AG10803 (cell line): ENCODE measurements around the gene ANKRD1.

Source experiments
- DNase-seq: peaks from one replicate; pipeline ENCODE4 v3.0.0; 2010; ENCODE audit warnings: low read depth
- H3K4me3 ChIP-seq: 2 replicates; pipeline ENCODE4 v1.5.1; 2011; ENCODE audit warnings: mild to moderate bottlenecking, low read length, control low read depth
- TF ChIP-seq, protein P1 (sequence below): conservative IDR thresholded peaks from 2 replicates; pipeline ENCODE4 v1.5.1; 2011; ENCODE audit warnings: mild to moderate bottlenecking, low read length, control low read depth, inconsistent platforms

ANKRD1 gene

GRCh38 chr10:90925079-90926029, 4.5 kb upstream of the ANKRD1 start:
- TF ChIP-seq, protein P1, sequence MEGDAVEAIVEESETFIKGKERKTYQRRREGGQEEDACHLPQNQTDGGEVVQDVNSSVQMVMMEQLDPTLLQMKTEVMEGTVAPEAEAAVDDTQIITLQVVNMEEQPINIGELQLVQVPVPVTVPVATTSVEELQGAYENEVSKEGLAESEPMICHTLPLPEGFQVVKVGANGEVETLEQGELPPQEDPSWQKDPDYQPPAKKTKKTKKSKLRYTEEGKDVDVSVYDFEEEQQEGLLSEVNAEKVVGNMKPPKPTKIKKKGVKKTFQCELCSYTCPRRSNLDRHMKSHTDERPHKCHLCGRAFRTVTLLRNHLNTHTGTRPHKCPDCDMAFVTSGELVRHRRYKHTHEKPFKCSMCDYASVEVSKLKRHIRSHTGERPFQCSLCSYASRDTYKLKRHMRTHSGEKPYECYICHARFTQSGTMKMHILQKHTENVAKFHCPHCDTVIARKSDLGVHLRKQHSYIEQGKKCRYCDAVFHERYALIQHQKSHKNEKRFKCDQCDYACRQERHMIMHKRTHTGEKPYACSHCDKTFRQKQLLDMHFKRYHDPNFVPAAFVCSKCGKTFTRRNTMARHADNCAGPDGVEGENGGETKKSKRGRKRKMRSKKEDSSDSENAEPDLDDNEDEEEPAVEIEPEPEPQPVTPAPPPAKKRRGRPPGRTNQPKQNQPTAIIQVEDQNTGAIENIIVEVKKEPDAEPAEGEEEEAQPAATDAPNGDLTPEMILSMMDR, result no peak
- no peak for DNase-seq
- H3K4me3 ChIP-seq, result no peak overlapping the region

DNA sequence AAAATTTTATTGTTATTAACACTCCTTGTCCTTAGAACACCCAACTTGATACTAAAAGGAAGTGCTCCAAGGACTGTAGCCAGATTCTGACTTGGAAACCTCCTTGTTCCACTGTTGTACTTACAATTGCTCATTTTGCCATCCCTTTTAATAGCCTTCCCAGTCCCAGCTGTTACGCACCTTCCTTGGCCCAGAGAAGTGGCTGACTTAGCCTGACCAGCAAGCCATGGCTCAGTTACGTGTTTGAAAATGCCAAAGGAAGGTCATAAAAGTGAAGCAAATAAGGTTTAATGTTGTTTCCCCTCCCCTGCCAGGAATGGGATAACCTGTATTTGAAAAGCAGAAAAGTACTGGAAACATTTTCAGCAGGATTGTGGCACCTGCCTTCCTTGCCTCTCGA, 3.7 kb upstream of the ANKRD1 start:
- no peak for DNase-seq
- H3K4me3 ChIP-seq, result no peak overlapping the region
- TF ChIP-seq, protein P1, result no peak

GRCh38 chr10:90923111-90923731, 2.3 kb upstream of the ANKRD1 start:
- no peak for DNase-seq
- no peak overlapping the region for H3K4me3 ChIP-seq
- TF ChIP-seq, protein P1, result no peak

DNA sequence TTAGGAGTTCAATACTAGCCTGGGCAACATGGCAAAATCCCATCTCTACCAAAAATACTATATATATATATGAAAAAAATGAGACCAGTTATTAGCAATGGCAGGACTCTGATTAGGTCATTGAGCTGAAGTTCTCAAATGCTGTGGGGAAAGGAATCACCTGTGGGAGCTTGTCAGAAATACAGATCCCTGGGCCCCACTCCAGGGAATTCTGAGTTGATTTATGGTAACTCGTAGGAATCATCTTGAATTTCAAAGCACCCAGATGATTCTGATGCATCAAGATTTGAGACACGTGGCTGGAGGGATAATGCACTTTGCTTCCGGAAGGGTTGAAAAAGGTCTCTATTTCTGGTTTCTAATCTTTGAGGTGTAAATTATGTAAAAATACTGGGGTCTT, 1.0 kb upstream of the ANKRD1 start:
- H3K4me3 ChIP-seq, result no peak overlapping the region
- no peak for DNase-seq
- TF ChIP-seq, protein P1, result no peak

DNA sequence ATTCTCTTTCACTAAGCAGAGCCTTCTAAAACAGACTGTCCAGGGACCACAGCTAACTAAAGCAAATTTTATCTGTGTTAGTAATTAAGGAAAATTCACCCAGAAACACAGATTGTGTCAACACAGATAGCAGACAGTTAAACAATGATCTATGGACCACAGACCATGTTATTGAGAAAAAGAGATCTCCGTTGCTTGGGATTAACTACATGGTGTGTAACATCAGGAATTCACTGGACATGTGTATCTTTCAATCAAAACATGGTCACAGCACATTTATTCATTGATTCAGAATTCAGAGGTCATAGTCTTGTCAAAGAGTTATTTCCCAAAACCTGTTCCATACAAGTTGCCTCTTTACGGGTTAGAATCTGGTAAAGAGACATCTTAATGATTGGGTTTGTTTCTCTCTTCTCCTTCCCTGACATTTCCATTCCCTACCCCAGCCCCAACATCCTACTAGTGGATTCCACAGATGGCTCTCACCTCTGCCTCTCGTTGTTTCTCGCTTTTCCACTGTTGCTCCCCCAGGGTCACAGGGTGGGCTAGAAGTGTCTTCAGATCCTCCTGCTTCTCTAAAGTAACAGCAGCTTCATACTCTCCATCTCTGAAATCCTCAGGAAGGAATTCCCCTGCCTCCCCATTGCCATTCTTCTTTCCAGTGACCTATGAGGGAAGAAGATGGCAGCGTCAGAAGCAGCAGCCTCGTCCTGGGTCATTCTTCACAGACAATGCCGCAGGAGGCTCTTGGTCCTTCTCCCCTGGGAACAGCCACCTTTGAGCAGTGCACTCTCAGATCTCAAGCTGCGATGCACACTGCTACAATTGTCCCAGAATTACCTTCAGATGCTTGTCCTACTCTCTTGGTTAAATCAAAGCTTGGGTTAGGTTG, 958 bp downstream of the ANKRD1 start:
- no peak overlapping the region for H3K4me3 ChIP-seq
- DNase-seq, result no peak
- TF ChIP-seq, protein P1, result no peak

DNA sequence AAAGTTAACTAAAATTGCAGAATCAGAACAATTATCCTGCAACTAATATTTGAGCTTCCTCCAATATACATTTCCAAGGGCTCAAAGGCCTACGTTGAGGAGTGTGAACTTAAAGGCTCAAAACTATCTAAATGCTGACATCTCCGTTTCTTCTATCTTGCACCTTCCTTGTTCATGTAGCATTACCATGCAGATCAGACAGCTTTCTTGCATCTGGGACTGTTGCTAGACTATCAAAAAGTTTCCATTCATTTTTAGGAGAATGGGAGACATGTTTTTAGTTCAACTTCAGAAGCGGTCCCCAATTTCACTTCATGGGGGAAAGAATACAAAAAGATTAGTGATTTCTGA, 2.9 kb downstream of the ANKRD1 start:
- DNase-seq, result no peak
- TF ChIP-seq, protein P1, result no peak
- H3K4me3 ChIP-seq, result no peak overlapping the region
